ENCODE data around the gene SYT5. TPM values are rescaled to one million over a fixed set of nuclear protein-coding genes. Genes with fewer than 3 reads are reported as not detected.
"Not testable (repeated sequence)": the region's sequence is repeated elsewhere in the genome, so short reads cannot be mapped to it uniquely, and the experiment has no call there.

SYT5 gene
- total RNA-seq, 4 donors from 2014 or later = 0.70 to 0.94 TPM; not detected in 2

GRCh38 chr19:55202199-55202598 is 22.1 kb upstream of the SYT5 start:
- H3K36me3 ChIP-seq = peaks cover 0 to 78% (median 0%) of the 10 kb centered on the region in 3 donors
- H3K27ac ChIP-seq, H3K4me3 ChIP-seq, DNase-seq, H3K9me3 ChIP-seq, H3K4me1 ChIP-seq, H3K27me3 ChIP-seq: not testable (repeated sequence)
- peak in 2 of 6 experiments; percentile 12 to 24 for TF ChIP-seq CTCF (IDR thresholded peaks at IDR 0.05)

GRCh38 chr19:55199620-55200204 is 19.6 kb upstream of the SYT5 start:
- TF ChIP-seq CTCF (IDR thresholded peaks at IDR 0.05) (no peak), POLR2A (IDR thresholded peaks at IDR 0.05) (no peak)
- no peak for DNase-seq
- H3K4me1 ChIP-seq = no peaks in the 10 kb centered on the region
- no peak overlapping the region for H3K27ac ChIP-seq
- H3K36me3 ChIP-seq = peaks cover 0 to 84% (median 0%) of the 10 kb centered on the region in 3 donors
- no peaks in the 10 kb centered on the region for H3K27me3 ChIP-seq
- no peaks in the 10 kb centered on the region for H3K9me3 ChIP-seq
- H3K4me3 ChIP-seq = no peak overlapping the region

GRCh38 chr19:55198651-55199050 is 18.6 kb upstream of the SYT5 start:
- DNase-seq = no peak
- Histone ChIP-seq H3K27me3 (no peaks in the 10 kb centered on the region), H3K4me3 (no peak overlapping the region), H3K4me1 (no peaks in the 10 kb centered on the region), H3K9me3 (no peaks in the 10 kb centered on the region), H3K27ac (no peak overlapping the region), H3K36me3 (peaks cover 0 to 81% (median 0%) of the 10 kb centered on the region in 3 donors)
- TF ChIP-seq CTCF (IDR thresholded peaks at IDR 0.05) (no peak), POLR2A (IDR thresholded peaks at IDR 0.05) (no peak)

- no peaks in the 10 kb centered on the region for H3K27me3 ChIP-seq
- no peaks in the 10 kb centered on the region for H3K4me1 ChIP-seq
- H3K9me3 ChIP-seq = no peaks in the 10 kb centered on the region
- H3K27ac ChIP-seq = no peak overlapping the region
- TF ChIP-seq CTCF (IDR thresholded peaks at IDR 0.05) (no peak), POLR2A (IDR thresholded peaks at IDR 0.05) (no peak)
- peaks cover 0 to 83% (median 0%) of the 10 kb centered on the region in 3 donors for H3K36me3 ChIP-seq
- DNase-seq = no peak
- H3K4me3 ChIP-seq = no peak overlapping the region
Observed at GRCh38 chr19:55197528-55197927, 17.4 kb upstream of the SYT5 start.

GRCh38 chr19:55196803-55197202 is 16.7 kb upstream of the SYT5 start:
- no peak for DNase-seq
- H3K4me3 ChIP-seq = no peak overlapping the region
- H3K36me3 ChIP-seq = peaks cover 0 to 81% (median 0%) of the 10 kb centered on the region in 3 donors
- no peak overlapping the region for H3K27ac ChIP-seq
- no peaks in the 10 kb centered on the region for H3K9me3 ChIP-seq
- TF ChIP-seq POLR2A (IDR thresholded peaks at IDR 0.05) = no peak
- TF ChIP-seq CTCF (IDR thresholded peaks at IDR 0.05) = no peak
- no peaks in the 10 kb centered on the region for H3K4me1 ChIP-seq
- H3K27me3 ChIP-seq = no peaks in the 10 kb centered on the region

GRCh38 chr19:55193481-55193880 is 13.4 kb upstream of the SYT5 start:
- Histone ChIP-seq H3K27ac (no peak overlapping the region), H3K4me3 (no peak overlapping the region), H3K27me3 (no peaks in the 10 kb centered on the region), H3K4me1 (no peaks in the 10 kb centered on the region), H3K36me3 (peaks cover 0 to 69% (median 0%) of the 10 kb centered on the region in 3 donors), H3K9me3 (no peaks in the 10 kb centered on the region)
- no peak for DNase-seq
- TF ChIP-seq POLR2A (IDR thresholded peaks at IDR 0.05) (no peak), CTCF (IDR thresholded peaks at IDR 0.05) (no peak)
